WERI-Rb-1 (cell line): ENCODE data around the gene CADM1.

Experiments
- DNase-seq: peaks from one replicate; pipeline ENCODE4 v3.0.0-alpha.2; 2020
- H3K27ac ChIP-seq: fragments of 250-450 bp; sonication (Bioruptor Pico); 2 replicates; pipeline ENCODE4 v1.5.1; 2020; ENCODE audit warnings: mild to moderate bottlenecking, moderate library complexity
- H3K27me3 ChIP-seq: fragments of 250-450 bp; sonication (Bioruptor Pico); 2 replicates; pipeline ENCODE4 v1.5.1; 2021; ENCODE audit warnings: mild to moderate bottlenecking, low read depth, moderate library complexity; ENCODE audit not compliant: insufficient read depth, severe bottlenecking
- H3K36me3 ChIP-seq: fragments of 250-450 bp; sonication (Bioruptor Pico); 2 replicates; pipeline ENCODE4 v1.5.1; 2020; ENCODE audit warnings: mild to moderate bottlenecking, moderate library complexity
- H3K4me3 ChIP-seq: 2 replicates; pipeline ENCODE4 v1.5.1; 2011; ENCODE audit warnings: low read depth, mild to moderate bottlenecking, control low read depth, low read length
- H3K9me3 ChIP-seq: fragments of 250-450 bp; sonication (Bioruptor Pico); 2 replicates; pipeline ENCODE4 v1.5.1; 2021; ENCODE audit warnings: mild to moderate bottlenecking, moderate library complexity; ENCODE audit not compliant: severe bottlenecking
- TF ChIP-seq, protein P1 (sequence below): IDR thresholded peaks from 2 replicates; pipeline ENCODE4 v1.5.1; 2011; ENCODE audit warnings: low read depth, mild to moderate bottlenecking, control low read depth, inconsistent platforms, low read length

Gene CADM1

GRCh38 chr11:115317277-115318185 lies 186.7 kb downstream of the CADM1 start:
- TF ChIP-seq, protein P1, sequence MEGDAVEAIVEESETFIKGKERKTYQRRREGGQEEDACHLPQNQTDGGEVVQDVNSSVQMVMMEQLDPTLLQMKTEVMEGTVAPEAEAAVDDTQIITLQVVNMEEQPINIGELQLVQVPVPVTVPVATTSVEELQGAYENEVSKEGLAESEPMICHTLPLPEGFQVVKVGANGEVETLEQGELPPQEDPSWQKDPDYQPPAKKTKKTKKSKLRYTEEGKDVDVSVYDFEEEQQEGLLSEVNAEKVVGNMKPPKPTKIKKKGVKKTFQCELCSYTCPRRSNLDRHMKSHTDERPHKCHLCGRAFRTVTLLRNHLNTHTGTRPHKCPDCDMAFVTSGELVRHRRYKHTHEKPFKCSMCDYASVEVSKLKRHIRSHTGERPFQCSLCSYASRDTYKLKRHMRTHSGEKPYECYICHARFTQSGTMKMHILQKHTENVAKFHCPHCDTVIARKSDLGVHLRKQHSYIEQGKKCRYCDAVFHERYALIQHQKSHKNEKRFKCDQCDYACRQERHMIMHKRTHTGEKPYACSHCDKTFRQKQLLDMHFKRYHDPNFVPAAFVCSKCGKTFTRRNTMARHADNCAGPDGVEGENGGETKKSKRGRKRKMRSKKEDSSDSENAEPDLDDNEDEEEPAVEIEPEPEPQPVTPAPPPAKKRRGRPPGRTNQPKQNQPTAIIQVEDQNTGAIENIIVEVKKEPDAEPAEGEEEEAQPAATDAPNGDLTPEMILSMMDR: no peak
- H3K27me3 ChIP-seq: no peaks in the 10 kb centered on the region
- H3K4me3 ChIP-seq: no peak overlapping the region
- no peak for DNase-seq
- no peak overlapping the region for H3K27ac ChIP-seq
- no peaks in the 10 kb centered on the region for H3K36me3 ChIP-seq
- no peaks in the 10 kb centered on the region for H3K9me3 ChIP-seq

DNA sequence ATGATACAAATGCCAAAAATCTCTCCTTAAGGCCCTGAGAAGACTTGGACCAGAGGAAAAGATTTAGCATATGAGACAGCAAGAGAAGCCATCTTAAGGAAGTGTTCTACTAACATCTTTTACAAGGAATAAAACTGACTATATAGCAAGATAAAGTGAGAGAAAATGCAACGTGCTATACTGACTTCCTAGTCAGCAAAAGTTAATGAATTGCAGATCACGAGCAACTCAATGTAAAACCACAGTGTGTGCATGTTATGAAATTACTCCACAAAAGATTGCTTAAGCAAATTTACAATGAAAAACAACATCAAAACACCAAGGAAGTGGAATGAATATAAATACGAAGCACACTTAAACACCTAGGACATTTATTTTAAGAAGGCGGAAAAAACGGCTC lies 187.5 kb downstream of the CADM1 start:
- no peaks in the 10 kb centered on the region for H3K36me3 ChIP-seq
- H3K4me3 ChIP-seq: no peak overlapping the region
- H3K9me3 ChIP-seq: no peaks in the 10 kb centered on the region
- TF ChIP-seq, protein P1: no peak
- H3K27me3 ChIP-seq: no peaks in the 10 kb centered on the region
- no peak for DNase-seq
- H3K27ac ChIP-seq: no peak overlapping the region

- Histone ChIP-seq H3K27me3 (no peaks in the 10 kb centered on the region), H3K4me3 (no peak overlapping the region)
- TF ChIP-seq, protein P1: no peak
These were observed 189.8 kb downstream of the CADM1 start for GRCh38 chr11:115314330-115314920.

DNA sequence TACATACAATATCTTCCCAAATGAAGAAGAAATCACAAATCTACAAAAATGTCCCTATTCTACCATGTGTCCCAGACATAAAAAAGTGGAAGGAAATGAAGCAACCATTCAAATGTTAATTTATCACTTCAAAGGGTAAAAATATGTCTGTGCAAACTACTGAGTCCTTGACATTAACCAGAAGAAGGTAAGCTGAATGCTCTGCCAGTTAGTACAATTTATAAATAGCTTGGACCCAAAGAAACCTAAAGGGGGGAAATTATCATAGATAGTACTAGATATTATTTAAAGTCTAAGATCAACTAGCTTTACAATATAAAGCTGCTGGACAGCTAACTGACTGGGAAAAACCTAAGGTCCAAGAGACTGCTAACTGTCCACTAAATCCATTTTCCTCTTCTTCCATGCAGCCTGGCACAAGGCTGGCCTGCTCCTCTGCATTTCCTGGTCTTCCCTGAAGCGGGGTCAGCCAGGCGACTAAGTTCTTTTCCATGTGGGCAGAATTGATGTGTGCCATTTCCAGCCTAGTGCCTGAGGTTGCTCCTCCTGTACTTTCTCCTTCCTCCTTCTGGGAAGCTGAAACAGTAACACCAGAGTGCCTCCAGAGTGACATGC lies 190.9 kb downstream of the CADM1 start:
- H3K9me3 ChIP-seq: no peaks in the 10 kb centered on the region
- no peak for DNase-seq
- TF ChIP-seq, protein P1: no peak
- H3K4me3 ChIP-seq: no peak overlapping the region
- no peaks in the 10 kb centered on the region for H3K27me3 ChIP-seq
- no peak overlapping the region for H3K27ac ChIP-seq
- no peaks in the 10 kb centered on the region for H3K36me3 ChIP-seq

More at GRCh38 chr11:115314330-115314920, 189.8 kb downstream of the CADM1 start:
- no peak for DNase-seq
- Histone ChIP-seq H3K9me3 (no peaks in the 10 kb centered on the region), H3K36me3 (no peaks in the 10 kb centered on the region), H3K27ac (no peak overlapping the region)

DNA sequence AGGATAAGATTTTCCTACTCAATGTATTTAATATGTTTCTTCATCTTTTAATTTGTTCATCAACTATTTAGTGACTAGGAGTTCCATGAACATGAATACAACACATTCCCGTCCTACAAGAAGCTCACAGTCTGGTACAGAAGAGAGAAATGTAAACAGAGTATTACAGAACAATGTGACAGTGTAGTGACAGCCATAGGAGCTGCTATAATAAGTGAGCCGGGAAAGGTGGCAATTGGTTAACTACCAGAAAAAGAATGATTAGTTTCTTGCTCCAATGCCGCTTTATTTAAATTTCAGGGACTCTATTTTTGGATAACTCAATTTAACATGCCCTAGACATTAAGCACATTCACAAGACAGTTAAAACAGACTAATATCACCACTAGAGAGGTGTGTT lies 192.3 kb downstream of the CADM1 start:
- no peak for DNase-seq
- H3K36me3 ChIP-seq: no peaks in the 10 kb centered on the region
- no peaks in the 10 kb centered on the region for H3K27me3 ChIP-seq
- H3K27ac ChIP-seq: no peak overlapping the region
- no peak overlapping the region for H3K4me3 ChIP-seq
- H3K9me3 ChIP-seq: no peaks in the 10 kb centered on the region
- TF ChIP-seq, protein P1: no peak
